ENCODE data around the gene SIT1.

GRCh38 chr9:35690294-35690613 lies 39.5 kb upstream of the SIT1 start:
- no peak for TF ChIP-seq POLR2A (IDR thresholded peaks at IDR 0.05; ENCODE audit: low read depth, low read length)
- TF ChIP-seq TAF1 (IDR thresholded peaks at IDR 0.05; ENCODE audit: low read depth, low read length) = no peak

Data from GM12891 (cell line).